Dendritic cell treated with granulocyte-macrophage colony-stimulating factor and Interleukin-4, amounts not matched to agents 40 ng/mL and 50 ng/mL, for 4 days (primary cell): Measurements from ENCODE around the gene SPATA7.

Source experiments
- H3K27ac Mint-ChIP-seq: one replicate; pipeline ENCODE4 v1.8.0; 2022; ENCODE audit warnings: mild to moderate bottlenecking, mixed read lengths
- H3K27me3 Mint-ChIP-seq: one replicate; pipeline ENCODE4 v1.8.0; 2022; ENCODE audit warnings: mild to moderate bottlenecking, mixed read lengths
- H3K36me3 Mint-ChIP-seq: one replicate; pipeline ENCODE4 v1.8.0; 2022; ENCODE audit warnings: low read depth, mixed read lengths
- H3K4me1 Mint-ChIP-seq: one replicate; pipeline ENCODE4 v1.8.0; 2022; ENCODE audit warnings: low read depth, mixed read lengths
- H3K4me3 Mint-ChIP-seq: one replicate; pipeline ENCODE4 v1.8.0; 2022; ENCODE audit warnings: mild to moderate bottlenecking, moderate library complexity, mixed read lengths
- H3K9me3 Mint-ChIP-seq: one replicate; pipeline ENCODE4 v1.8.0; 2022; ENCODE audit warnings: mixed read lengths
- intact Hi-C: fragments of 100-400 bp; cut with micrococcal nuclease; formaldehyde crosslinking; loops from one replicate; pipeline ENCODE4 v1.15.0; 2022

Gene SPATA7

DNA sequence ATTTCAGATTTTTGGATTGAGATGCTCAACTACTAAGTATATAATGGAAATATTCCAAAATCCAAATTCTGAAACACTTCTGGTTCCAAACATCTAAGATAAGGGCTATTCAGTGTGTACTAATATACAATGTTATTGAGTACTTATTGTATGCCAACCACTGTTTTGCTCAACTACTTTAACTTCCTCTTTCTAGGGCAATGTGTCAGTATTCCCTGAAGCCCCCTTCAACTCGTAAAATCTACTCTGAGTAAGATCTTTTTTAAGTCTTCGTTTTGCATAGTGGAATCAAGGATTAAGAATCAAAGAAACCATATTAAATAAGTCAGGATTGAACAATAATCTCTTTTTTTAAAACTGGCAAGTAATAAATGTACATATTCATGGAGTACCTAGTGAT is 45.5 kb downstream of the SPATA7 start:
- intact Hi-C loops, result no loop called here
- Mint-ChIP-seq H3K4me3 (no peak overlapping the region), H3K4me1 (no peaks in the 10 kb centered on the region), H3K9me3 (no peaks in the 10 kb centered on the region), H3K27me3 (no peaks in the 10 kb centered on the region), H3K36me3 (no peaks in the 10 kb centered on the region), H3K27ac (no peak overlapping the region)

DNA sequence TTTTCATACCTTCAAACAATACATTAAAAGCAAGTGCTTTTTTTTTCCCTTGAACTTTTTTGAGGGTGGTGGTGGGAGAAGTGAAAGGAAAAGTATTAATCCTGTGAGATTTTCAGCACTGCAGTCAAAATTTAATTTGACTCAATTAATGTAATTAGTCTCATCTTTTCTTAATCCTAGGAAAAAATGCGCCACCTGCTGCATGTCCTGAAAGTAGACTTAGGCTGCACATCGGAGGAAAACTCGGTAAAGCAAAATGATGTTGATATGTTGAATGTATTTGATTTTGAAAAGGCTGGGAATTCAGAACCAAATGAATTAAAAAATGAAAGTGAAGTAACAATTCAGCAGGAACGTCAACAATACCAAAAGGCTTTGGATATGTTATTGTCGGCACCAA is 52.2 kb downstream of the SPATA7 start:
- H3K27ac Mint-ChIP-seq, result no peak overlapping the region
- H3K36me3 Mint-ChIP-seq, result peaks cover 7% of the 10 kb centered on the region
- no peaks in the 10 kb centered on the region for H3K9me3 Mint-ChIP-seq
- intact Hi-C loops, result no loop called here
- no peaks in the 10 kb centered on the region for H3K4me1 Mint-ChIP-seq
- no peak overlapping the region for H3K4me3 Mint-ChIP-seq
- no peaks in the 10 kb centered on the region for H3K27me3 Mint-ChIP-seq

DNA sequence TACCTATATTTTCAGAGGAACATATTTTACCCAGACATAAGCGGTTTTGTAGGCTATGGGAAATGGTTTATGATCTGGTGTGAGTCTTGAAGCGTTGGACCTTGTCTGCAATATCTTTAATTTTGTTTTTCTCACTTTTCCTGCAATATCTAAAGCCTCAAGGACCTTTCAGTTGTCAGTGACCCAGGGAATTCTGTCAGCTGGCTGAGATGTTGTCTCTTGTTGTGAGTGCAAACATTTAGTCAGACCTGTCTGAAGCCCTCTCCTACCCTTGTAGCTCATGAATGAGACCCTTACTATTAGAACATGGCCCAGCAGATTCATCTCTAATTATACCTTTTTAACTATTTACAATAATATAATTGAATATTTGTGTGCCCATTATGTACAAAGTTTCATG is 53.6 kb downstream of the SPATA7 start:
- no peak overlapping the region for H3K27ac Mint-ChIP-seq
- H3K36me3 Mint-ChIP-seq, result peaks cover 7% of the 10 kb centered on the region
- intact Hi-C loops, result no loop called here
- H3K9me3 Mint-ChIP-seq, result no peaks in the 10 kb centered on the region
- H3K27me3 Mint-ChIP-seq, result no peaks in the 10 kb centered on the region
- no peak overlapping the region for H3K4me3 Mint-ChIP-seq
- no peaks in the 10 kb centered on the region for H3K4me1 Mint-ChIP-seq

DNA sequence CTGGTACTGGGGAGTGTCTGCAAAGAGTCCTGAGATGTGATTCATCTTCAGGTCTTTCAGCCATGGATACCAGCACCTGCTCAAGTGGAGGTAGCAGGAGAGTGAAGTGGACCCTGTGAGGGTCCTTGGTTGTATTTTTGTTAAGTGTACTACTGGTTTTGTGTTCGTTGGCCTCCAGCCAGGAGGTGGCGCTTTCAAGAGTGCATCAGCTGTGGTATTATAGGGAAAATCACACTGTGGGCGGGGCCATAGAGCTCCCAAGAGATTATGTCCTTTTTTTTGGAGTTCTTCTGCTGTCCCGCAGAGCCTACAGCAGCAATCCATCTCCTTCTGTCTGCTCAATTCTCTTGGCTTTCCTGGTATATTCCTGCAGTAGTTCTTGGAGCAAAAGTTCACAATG is 66.8 kb downstream of the SPATA7 start:
- Mint-ChIP-seq H3K27me3 (no peaks in the 10 kb centered on the region), H3K36me3 (peaks cover 26% of the 10 kb centered on the region), H3K9me3 (peaks cover 28% of the 10 kb centered on the region), H3K4me1 (no peaks in the 10 kb centered on the region), H3K27ac (no peak overlapping the region), H3K4me3 (no peak overlapping the region)
- intact Hi-C loops, result no loop called here

DNA sequence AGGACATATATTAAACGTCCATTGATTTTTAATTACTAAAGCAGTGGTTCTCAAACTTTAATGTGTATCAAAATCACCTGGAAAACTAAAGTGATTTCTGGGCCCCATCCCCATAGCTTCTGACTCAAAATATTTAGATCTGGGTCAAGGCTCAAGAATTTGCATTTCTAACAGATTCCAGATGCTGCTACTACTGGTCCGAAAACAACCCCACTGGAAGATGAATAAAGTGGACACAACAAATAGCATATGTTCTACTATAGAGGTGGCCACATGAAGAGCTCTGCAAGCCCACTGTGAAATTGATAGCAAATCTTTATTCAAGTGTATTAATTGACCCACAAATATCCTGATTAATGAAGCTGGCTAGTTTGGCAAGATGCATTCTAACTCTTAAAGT is 69.4 kb downstream of the SPATA7 start:
- H3K9me3 Mint-ChIP-seq, result peaks cover 37% of the 10 kb centered on the region

DNA sequence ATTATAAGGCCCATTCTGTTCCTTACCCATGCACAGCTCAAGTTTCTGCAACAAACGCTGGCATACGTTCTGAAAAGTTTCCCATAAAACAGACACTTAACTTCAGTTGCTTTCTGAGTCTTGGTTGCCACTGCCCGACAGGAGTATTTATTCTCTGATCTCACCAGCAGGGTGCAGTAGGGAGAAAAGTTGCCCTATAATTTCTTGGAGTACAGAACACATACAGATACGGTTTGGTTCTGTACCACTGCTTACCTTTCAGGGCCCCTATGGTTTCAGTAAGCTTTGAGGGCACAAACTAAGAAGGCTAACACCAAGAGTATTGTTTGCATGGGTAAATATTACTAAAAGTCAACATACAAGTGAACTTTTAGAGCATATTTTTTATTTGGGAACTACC is 77.9 kb downstream of the SPATA7 start:
- Mint-ChIP-seq H3K4me3 (no peak overlapping the region), H3K36me3 (peaks cover 20% of the 10 kb centered on the region), H3K4me1 (no peaks in the 10 kb centered on the region), H3K27me3 (no peaks in the 10 kb centered on the region), H3K9me3 (peaks cover 27% of the 10 kb centered on the region), H3K27ac (no peak overlapping the region)
- intact Hi-C loops, result no loop called here

More for the DNA sequence above, 69.4 kb downstream of the SPATA7 start:
- Mint-ChIP-seq H3K4me3 (no peak overlapping the region), H3K4me1 (no peaks in the 10 kb centered on the region), H3K36me3 (peaks cover 20% of the 10 kb centered on the region), H3K27me3 (no peaks in the 10 kb centered on the region), H3K27ac (no peak overlapping the region)
- intact Hi-C loops, result no loop called here

DNA sequence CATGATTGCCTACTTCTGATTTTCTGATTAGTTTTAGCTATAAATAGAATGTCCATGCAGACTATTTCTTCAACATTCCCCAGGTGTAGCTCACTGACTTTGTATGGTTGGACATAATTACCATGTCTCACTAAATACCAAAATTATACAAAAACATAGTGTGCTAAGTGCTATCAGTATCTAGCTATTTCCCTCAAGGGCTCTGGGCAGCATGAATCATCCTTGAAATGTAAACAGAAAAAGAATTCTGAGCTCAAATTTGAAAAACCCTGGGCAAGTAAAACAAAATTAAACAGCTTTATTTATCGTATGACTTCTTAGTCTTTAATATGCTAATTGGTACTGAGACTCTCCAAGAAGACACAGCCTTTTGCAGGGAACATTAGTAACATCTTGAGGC is 82.9 kb downstream of the SPATA7 start:
- intact Hi-C loops, result no loop called here
- Mint-ChIP-seq H3K27me3 (no peaks in the 10 kb centered on the region), H3K27ac (no peak overlapping the region), H3K9me3 (no peaks in the 10 kb centered on the region), H3K36me3 (no peaks in the 10 kb centered on the region), H3K4me1 (no peaks in the 10 kb centered on the region), H3K4me3 (no peak overlapping the region)

DNA sequence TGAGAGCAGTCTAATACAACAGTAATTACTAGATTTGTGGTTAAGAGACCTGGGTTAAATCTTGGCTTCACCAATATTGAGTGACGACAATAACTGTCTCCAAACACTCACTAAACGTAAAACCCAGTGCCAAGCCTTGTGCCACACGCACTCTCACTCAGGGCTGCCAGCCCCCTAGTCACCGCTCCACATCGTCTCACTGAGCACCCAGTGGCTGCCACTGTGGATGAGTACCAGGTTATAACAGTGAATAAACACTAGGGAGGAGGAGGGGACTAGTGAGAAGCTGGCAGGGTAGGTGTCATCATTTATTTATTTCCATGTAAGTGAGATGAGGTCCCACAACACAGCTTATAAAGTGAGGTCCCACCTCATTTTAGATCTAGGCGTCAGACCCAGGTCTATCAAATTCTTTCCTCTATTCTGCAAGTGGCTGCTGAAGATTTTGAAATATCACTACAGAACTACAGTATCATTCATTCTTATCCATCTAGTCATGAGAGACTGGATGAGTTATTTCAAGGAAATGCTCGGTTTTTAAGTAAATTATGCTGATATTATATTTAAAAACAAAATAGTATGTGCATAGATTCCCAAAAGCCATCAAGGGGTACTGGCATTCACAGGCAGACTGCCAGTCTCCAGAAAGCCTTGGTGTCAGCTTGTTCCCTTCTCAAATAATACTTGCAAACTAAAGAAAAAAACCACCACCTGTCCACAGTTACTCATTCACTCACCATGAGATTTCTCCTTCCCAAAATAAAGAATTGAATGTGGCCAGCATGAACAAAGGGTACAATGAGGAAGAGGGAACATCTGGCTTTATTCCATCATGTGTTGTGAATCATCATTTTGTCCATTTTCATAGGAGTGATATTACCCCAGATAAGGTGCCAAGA is 85.3 kb downstream of the SPATA7 start:
- Mint-ChIP-seq H3K4me1 (no peaks in the 10 kb centered on the region), H3K9me3 (no peaks in the 10 kb centered on the region), H3K36me3 (no peaks in the 10 kb centered on the region), H3K4me3 (no peak overlapping the region), H3K27me3 (no peaks in the 10 kb centered on the region), H3K27ac (no peak overlapping the region)
- intact Hi-C loops, result no loop called here

DNA sequence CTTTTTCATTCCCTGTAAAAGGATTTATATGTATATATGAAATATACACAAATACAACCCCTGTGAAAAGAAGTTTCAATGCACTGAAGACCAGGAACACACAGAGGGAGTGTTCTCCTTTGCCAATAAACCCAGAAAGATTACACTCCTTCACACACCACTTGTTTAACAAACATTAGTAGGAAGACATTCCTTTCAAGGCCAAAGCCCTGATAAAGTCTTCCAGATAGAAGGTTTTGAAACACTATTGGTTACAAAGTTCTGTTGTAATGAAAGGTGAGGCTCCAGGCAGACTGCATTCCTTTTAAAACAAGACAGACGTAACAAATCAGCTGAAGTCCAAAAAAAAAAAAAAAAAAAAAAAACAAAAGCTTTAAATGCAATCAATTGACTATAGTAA is 88.3 kb downstream of the SPATA7 start:
- Mint-ChIP-seq H3K27ac (no peak overlapping the region), H3K4me3 (no peak overlapping the region), H3K36me3 (no peaks in the 10 kb centered on the region), H3K4me1 (no peaks in the 10 kb centered on the region), H3K27me3 (no peaks in the 10 kb centered on the region), H3K9me3 (no peaks in the 10 kb centered on the region)
- intact Hi-C loops, result no loop called here

DNA sequence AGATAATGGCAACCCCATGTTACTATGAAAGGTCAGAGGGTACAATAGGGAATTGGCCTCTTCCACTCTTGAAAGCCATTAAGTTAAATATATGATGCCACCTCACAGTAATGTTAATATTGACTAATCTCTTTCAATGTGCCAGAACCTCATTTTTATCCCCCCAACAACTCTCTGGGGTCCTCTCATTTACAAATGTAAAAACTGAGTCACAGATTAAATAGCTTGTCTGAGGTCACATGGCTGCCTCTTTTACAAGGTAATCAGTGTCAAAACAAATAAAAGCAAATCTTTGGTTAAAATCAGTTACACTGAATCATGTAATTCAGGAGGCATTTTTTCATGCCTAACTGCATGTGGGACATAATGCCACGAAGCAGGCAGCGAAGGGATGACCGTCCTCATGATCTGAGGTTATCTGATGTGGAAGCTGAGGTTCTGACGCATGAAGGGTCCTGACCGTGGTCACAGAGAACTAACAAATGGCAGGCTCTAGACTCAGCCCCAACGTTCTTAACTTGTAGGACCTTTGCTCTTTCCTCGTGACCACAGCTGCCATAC is 90.8 kb downstream of the SPATA7 start:
- no peaks in the 10 kb centered on the region for H3K4me1 Mint-ChIP-seq
- H3K9me3 Mint-ChIP-seq, result peaks cover 7% of the 10 kb centered on the region
- no peak overlapping the region for H3K27ac Mint-ChIP-seq
- intact Hi-C loops, result no loop called here
- no peak overlapping the region for H3K4me3 Mint-ChIP-seq
- H3K27me3 Mint-ChIP-seq, result peaks cover 6% of the 10 kb centered on the region
- no peaks in the 10 kb centered on the region for H3K36me3 Mint-ChIP-seq

DNA sequence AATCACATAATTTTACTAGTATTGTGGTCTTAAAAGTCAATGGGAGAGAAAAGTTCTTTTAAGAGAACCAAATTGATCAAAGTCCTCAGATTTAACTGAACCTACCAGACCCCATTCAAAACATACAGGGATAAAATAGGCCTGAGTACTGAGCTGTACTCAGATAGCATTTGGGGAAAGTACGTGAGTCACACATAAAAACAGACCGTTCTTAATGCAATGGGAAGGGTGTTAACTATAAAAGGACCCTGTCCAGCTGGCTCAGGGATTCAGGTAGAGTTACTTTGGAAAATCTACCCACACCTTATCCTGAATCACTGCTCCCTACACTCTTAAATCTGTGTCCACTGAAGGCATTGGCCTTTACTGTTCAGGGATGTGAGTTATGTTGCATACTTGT is 91.4 kb downstream of the SPATA7 start:
- intact Hi-C loops, result no loop called here
- H3K27me3 Mint-ChIP-seq, result peaks cover 6% of the 10 kb centered on the region

DNA sequence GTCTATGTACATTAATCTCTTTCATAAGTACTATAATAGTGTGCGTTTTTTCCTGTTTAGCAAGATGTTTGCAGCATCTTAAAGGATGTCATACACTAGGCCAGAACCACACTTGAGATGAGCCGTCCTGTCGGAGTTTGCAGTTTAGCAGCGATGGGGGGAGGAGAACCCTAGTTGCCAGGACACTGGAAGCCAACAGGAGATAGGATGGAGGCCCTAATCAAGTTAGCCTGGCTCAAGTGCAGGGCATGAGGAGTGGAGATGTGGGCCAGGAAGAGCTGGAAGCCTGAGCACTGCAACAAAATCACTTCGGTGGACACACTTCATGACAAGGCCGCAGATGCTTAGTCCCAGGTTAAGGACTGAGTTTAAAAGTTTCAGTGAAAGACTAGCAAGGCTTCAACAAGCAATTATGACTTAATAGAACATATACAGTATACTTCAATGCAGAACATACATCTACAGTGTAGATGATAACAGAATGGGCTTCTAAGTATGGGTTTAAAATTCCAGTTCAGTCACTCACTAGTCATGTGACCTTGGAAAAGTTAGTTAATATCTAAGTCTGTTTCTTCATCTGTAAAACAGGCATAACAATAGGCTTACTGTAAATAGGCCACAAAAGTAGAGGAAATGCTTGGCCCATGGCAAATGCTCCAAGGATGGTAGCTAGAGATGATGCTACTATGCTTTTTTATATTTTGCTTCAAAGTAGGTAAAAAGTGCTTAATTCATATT is 92.2 kb downstream of the SPATA7 start:
- peaks cover 7% of the 10 kb centered on the region for H3K9me3 Mint-ChIP-seq
- no peaks in the 10 kb centered on the region for H3K4me1 Mint-ChIP-seq
- H3K36me3 Mint-ChIP-seq, result no peaks in the 10 kb centered on the region
- intact Hi-C loops, result no loop called here
- no peak overlapping the region for H3K27ac Mint-ChIP-seq
- H3K4me3 Mint-ChIP-seq, result no peak overlapping the region
- peaks cover 6% of the 10 kb centered on the region for H3K27me3 Mint-ChIP-seq

More for the DNA sequence above, 91.4 kb downstream of the SPATA7 start:
- Mint-ChIP-seq H3K4me3 (no peak overlapping the region), H3K4me1 (no peaks in the 10 kb centered on the region), H3K9me3 (peaks cover 7% of the 10 kb centered on the region), H3K27ac (no peak overlapping the region), H3K36me3 (no peaks in the 10 kb centered on the region)

DNA sequence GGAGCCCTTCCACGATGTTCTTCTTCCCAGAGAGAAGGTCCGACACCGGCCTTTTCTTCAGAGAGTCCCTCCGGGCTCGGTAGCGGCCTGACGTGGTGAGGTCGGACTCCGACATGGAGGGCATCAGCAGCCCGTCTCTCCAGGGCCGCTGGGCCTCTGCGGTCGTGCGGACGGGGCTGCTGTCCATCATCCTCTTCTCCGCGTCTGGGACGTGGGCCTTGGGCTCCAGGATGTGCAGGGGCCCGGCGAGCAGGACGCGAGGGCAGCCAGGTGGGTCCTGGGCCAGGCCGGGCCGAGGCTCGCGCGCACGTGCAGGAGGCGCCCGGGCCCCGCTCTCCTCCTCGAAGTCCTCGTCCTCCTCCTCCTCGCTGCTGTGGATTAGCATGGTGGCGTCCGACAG is 93.5 kb downstream of the SPATA7 start:
- peaks cover 7% of the 10 kb centered on the region for H3K9me3 Mint-ChIP-seq

DNA sequence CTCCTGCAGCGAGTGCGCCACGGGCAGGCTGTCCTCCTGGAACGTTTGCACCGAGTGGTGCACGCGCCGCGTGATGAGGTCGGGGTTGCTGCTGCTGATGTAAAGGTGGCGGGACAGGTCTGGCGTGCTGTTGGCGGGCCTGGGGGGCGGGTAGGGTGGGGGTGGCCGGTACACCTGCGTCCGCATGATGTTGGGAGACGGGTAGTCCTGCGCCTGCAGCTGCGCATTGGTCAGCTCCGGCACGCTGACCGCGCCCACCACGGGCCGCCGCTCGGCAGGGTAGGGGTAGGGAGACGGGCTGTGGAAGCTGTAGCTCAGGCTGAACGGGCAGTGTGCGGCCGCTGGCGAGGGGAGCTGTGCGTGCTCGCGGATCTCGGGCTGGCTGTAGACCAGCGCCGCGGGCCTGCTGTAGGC is 94.1 kb downstream of the SPATA7 start:
- Mint-ChIP-seq H3K27ac (no peak overlapping the region), H3K36me3 (no peaks in the 10 kb centered on the region), H3K9me3 (peaks cover 7% of the 10 kb centered on the region), H3K4me1 (no peaks in the 10 kb centered on the region), H3K27me3 (peaks cover 6% of the 10 kb centered on the region), H3K4me3 (no peak overlapping the region)
- intact Hi-C loops, result no loop called here

More for the DNA sequence above, 93.5 kb downstream of the SPATA7 start:
- no peaks in the 10 kb centered on the region for H3K36me3 Mint-ChIP-seq
- intact Hi-C loops, result no loop called here
- peaks cover 6% of the 10 kb centered on the region for H3K27me3 Mint-ChIP-seq
- no peaks in the 10 kb centered on the region for H3K4me1 Mint-ChIP-seq
- H3K27ac Mint-ChIP-seq, result no peak overlapping the region
- H3K4me3 Mint-ChIP-seq, result no peak overlapping the region
